GM13977 (cell line): ENCODE data around the gene DHRS12.
A peak's percentile ranks its signal among the peaks of the same experiment; 100 is the strongest.

ENCODE experiments used
- DNase-seq: peaks from one replicate; pipeline ENCODE4 v3.0.0; 2012; ENCODE audit warnings: low spot score
- CTCF ChIP-seq: IDR thresholded peaks from 2 replicates; pipeline ENCODE4 v1.5.1; 2012; ENCODE audit warnings: mild to moderate bottlenecking, control low read depth; ENCODE audit not compliant: insufficient read depth; ENCODE audit errors: extremely low read depth, missing control alignments
- in situ Hi-C: fragments of 300-500 bp; cut with MboI; formaldehyde crosslinking; loops from one replicate; pipeline ENCODE4 v1.12.0; 2022; ENCODE audit warnings: low sequenced_read_pairs, low pct_unique_long_range_greater_than_20kb, mixed read lengths, inconsistent platforms; ENCODE audit not compliant: unreplicated experiment

Gene DHRS12

GRCh38 chr13:51785712-51786424, 18.1 kb downstream of the DHRS12 start:
- no peak for DNase-seq
- no peak for TF ChIP-seq CTCF
- in situ Hi-C loops: no loop called here

GRCh38 chr13:51784097-51784496, 19.9 kb downstream of the DHRS12 start:
- no peak for TF ChIP-seq CTCF
- in situ Hi-C loops: no loop called here
- DNase-seq: no peak

- TF ChIP-seq CTCF: no peak
- in situ Hi-C loops: no loop called here
- no peak for DNase-seq
Measured at GRCh38 chr13:51783428-51784094, 20.4 kb downstream of the DHRS12 start.

- no peak for TF ChIP-seq CTCF
- DNase-seq: no peak
- in situ Hi-C loops: no loop called here
Measured at GRCh38 chr13:51782026-51782710, 21.8 kb downstream of the DHRS12 start.

GRCh38 chr13:51781246-51782022, 22.5 kb downstream of the DHRS12 start:
- in situ Hi-C loops: no loop called here
- peak; percentile 46 for TF ChIP-seq CTCF
- peak; percentile 36 for DNase-seq

- TF ChIP-seq CTCF: no peak
- in situ Hi-C loops: no loop called here
- no peak for DNase-seq
Measured at GRCh38 chr13:51780099-51780498, 23.9 kb downstream of the DHRS12 start.
